Stimulated activated naive CD4-positive, alpha-beta T cell (primary cell): Measurements from ENCODE around the gene MYBPH.

ENCODE experiments used
- DNase-seq, 6 experiments: peaks; one replicate each; lab custom pipeline; 2025; lab: John Stamatoyannopoulos, UW

MYBPH gene

GRCh38 chr1:203128716-203129500 lies 46.7 kb downstream of the MYBPH start:
- no peak for DNase-seq

GRCh38 chr1:203128431-203128715 lies 47.3 kb downstream of the MYBPH start:
- DNase-seq, result no peak

- no peak for DNase-seq
Measured at GRCh38 chr1:203127666-203128430, 47.8 kb downstream of the MYBPH start, which contains the start of gene ADORA1. Gene ADORA1 (plus strand): TSS chr1:203127726. CDS start chr1:203128842, 1,116 bp downstream.

GRCh38 chr1:203126866-203127665 lies 48.6 kb downstream of the MYBPH start:
- DNase-seq, result no peak

GRCh38 chr1:203126151-203126865 lies 49.3 kb downstream of the MYBPH start:
- DNase-seq, result no peak

- DNase-seq, result no peak
Measured at GRCh38 chr1:203124546-203125317, 50.9 kb downstream of the MYBPH start.

- DNase-seq, result no peak
Measured at GRCh38 chr1:203124011-203124410, 51.6 kb downstream of the MYBPH start.

- no peak for DNase-seq
Measured at GRCh38 chr1:203122159-203122558, 53.5 kb downstream of the MYBPH start.

- DNase-seq, result no peak
Measured at GRCh38 chr1:203121186-203122015, 54.2 kb downstream of the MYBPH start.

- no peak for DNase-seq
Measured at GRCh38 chr1:203120325-203121153, 55.1 kb downstream of the MYBPH start.
